Stimulated activated CD8-positive, alpha-beta memory T cell treated with anti-CD3 and anti-CD28 coated beads, Interleukin-7, amount 100 ng/mL, for 1 hour (primary cell): ENCODE data around the gene GATA3.

ENCODE experiments used
- DNase-seq, 2 donors: peaks; one replicate each; pipeline ENCODE4 v3.0.0-alpha.2; 2020; ENCODE audit warnings: low read depth in 2 of 2

Gene GATA3

DNA sequence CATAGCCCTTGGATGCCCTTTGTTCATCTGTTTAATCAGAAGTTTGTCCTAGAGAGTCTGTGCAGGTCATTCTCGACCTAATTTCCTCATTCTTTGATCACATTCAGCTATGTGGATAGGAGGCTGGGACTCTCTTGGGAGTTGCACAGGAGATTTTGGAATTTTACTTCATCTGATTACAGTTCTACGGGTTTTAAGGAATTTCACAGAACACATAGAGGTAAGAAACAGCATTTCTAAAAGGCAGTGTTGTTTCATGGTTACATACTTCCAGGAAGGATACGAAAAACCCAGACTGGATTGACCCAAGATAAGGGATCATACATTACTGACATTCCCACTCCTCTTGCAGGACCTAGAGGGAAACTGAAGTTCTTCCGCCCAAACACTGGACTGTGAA is 45.9 kb downstream of the GATA3 start:
- DNase-seq = no peak

DNA sequence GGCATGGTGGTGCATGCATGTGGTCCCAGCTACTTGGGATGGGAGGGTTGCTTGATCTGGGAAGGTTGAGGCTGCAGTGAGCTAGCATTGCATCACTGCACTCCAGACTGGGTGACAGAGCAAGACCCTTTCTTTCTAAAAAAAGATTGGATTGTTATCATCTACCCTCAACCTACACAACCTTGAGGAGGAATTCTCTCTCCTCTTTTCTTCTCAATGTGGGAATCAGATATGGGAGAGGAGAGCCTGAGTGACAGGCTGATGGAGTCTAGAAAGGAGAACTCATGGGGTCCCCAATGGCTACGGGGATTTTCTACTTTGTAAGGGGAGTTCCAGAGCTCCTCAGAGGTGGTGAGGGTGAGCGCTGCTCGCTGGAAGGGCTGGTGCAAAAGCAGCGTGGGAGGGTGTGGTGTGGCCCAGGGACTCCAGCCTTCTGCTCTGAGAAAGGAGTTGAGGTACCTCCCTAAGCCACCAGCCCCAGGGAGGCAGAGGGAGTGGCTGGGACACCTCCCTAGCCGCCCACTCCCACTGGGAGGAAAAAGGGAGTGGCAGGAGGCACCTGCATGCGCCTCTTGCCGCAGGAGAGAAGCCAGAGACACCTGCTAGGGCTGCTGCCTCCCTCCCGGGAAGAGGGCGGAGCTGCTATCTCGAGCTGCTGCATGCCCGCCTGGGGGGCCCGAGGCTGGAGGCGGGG is 48.4 kb downstream of the GATA3 start:
- no peak for DNase-seq

DNA sequence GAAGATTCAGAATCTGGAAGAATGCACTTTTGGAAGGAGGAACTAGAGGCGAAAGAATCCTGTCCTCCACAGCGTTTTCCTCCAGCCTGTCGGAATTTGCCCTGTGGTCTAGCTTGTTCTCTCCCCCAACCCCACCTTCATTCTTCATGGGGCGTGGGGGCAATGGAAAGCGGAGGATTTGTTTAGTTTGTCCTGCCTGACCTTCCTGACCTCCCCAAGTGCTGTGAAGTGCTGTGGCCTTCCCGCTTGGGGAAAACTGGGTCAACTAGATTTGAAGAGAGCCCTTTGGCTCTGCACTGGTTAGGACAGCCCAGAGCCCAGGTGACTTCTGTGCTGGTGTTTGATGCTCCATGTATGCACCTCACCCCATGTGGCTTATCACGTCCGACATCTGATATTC is 49.1 kb downstream of the GATA3 start:
- no peak for DNase-seq

DNA sequence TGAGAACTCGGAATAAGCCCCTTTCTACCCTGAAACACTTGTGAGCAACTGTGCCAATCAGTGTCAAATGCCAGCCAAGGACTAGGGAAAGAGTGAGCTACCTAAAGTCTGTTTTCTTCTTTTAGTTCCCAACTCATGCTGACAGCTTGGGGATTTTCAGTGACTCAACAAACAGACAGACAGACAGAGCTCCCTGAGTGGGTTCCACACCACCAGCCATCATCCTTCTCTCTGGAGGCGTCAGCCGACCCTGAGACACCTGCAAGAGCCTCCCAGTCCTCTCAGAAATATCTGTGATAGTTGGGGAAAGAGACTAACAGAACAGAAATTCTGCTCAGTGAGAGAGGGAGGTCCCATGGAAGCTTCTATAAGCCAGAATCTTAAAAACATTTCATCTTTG is 49.5 kb downstream of the GATA3 start:
- no peak for DNase-seq

DNA sequence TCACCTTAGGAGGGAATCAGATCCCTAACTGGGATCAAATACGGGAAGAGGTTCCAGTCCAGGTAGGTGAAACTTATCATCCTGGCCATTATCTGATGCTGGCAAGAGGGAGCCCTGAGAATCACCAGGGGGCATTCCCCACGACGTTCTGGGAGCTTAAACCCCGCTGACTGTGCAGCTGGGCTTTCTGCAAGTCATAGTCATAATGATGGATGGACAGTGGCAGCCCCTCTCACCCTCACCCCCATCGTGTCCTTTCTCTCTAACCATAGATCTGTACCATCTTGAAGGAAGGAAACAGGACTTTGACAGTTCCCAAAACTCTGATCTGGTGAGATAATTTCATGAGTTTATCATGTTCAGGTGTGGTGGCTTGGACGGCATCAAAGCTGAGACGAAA is 50.2 kb downstream of the GATA3 start:
- DNase-seq = no peak

DNA sequence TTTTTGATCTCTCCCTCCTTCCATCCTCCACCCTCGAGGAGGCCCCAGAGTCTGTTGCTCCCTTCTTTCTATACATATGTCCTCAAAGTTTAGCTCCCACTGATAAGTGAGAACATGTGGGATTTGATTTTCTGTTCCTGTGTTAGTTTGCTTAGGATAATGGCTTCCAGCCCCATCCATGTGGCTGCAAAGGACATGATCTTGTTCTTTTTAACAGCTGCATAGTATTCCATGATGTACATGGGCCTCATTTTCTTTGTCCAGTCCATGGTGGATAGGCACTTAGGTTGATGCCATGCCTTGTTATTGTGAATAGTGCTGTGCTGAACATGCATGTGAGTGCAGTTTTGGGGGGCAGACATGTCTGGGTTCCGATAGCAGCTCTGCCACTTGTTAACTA is 51.4 kb downstream of the GATA3 start:
- DNase-seq = no peak

DNA sequence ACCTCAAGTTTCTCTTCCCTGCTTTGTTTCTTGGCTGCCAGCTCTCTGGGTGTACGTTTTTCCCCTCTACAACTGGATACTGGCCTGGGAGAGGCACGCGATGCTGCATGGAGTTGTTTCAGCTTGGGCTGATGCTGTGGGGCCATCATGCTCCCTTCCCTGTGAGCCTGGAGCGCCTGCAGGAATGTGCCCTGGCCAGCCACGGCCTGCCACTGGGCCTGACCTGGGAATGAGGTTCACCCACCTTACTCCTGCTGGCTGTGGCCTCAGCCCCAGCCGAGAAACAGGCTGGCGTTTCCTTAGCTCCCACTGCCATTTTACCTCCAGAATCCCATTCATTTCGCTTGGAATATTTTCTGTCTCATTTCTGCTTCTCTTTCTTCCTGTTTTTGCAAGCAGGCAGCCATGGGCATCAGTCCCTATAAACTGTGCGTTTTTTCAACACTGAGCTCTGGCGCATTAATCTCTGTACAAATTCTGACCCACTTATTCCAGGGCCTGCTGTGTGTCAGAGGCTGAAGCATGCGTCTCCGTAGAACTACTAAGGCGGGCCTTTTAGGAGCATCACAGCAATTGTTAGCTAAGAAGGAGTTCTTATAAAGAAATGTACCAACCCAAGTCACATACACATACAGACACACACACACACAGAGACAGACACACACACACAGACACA is 57.9 kb downstream of the GATA3 start:
- no peak for DNase-seq

DNA sequence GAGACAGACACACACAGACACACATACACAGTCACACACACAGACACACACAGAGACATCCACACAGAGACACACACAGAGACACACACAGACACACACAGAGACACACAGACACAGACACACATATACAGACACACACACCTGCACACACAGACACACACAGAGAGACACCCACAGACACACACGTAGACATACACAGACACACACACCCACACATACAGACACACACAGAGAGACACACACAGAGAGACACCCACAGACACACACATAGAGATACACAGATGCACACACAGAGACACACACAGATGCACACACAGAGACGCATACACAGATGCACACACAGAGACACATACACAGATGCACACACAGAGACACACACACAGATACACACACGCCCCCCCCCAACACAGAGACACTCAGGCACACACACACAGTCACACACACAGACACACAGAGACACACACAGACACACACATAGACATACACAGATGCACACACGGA is 58.5 kb downstream of the GATA3 start:
- DNase-seq = no peak

DNA sequence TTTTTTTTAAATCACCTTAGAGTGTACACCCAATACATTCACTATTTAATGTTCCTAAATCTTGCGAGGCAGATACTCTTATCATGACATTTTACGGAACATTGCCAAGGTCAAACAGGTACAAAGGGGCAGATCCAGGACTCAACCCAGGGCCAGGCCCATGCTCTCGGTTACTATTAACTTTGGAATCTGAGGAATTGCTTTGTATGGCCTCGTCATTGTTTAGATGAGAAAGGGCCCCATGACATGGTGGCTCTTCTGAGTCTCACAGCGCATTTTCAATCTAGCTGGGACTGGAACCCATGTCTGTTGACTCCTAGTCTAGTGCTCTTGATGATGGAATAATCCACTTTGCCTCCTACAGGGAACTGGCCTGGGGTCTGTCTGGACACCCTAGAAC is 59.1 kb downstream of the GATA3 start:
- DNase-seq = no peak

DNA sequence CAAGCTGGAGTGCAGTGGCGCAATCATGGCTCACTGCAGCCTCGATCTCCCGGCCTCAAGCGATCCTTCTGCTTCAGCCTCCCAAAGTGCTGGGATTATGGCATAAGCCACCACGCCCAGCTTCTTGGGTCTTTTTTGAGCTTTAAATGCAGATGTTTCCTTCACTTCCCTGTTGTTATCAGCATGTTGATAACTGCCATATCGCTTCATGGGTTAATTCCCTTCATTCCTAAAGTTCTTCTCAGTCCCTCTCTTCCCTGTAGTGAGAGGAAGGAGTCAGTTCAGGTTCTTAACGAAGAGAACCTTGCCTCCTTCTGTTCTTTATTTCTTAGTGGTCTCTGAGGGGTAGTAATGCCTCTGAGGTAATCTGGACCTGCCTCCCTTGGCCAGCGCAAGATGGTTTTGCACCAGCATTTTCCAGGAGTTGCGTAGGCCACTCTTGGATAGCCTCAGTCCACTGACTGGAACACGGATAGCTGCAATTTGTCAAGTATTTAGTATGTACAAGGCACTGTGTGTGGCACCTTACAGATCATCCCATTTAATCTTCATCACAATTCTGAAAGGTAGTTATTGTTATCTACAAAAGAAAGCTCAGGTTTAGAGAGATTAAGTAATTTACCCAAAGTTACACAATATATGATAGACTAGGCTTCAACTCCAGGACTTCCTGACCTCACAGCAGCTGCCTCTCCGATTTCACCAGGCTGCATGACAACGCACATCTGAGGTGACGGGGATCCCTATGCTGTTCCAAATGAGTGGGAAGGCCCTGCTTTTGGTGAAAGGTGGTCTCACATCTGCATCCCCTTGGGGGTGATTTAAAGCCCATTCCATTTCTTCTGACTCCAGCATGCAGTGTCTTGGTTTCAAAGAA is 60.5 kb downstream of the GATA3 start:
- DNase-seq = no peak

DNA sequence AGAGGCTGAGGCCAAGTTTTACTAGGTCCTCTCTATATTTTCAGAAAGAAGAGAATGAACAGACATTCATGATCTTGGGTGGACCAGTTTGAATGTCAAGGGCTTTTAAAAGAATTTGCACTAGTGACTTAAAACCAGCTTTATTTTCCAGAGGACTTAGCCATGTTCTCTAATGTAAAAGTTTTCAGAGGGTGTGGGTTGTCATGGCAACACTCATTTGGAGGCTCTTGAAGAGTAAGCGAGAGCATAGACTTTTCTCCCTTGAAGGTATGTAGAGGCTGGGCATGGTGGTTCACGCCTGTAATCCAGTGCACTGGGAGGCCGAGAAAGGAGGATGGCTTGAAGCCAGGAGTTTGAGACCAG is 61.1 kb downstream of the GATA3 start:
- DNase-seq = no peak

DNA sequence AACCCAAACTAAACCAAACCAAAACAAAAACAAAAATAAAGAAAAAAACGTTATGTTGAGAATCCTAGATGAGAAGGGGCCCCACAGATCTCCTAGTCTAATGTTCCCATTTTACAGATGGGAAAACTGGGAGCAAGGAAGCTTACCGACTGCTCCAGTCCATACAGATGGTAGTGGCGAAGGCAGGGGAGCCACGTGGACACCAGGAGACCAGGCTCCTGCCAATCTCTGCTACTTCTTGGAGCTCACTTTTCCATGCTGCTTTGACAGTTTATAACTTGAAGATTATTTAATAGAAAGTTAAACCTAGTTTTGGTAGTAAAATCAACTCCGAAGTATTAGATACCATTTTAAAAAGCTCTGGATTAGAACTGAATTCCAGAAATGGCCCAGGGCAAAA is 62.0 kb downstream of the GATA3 start:
- no peak for DNase-seq

DNA sequence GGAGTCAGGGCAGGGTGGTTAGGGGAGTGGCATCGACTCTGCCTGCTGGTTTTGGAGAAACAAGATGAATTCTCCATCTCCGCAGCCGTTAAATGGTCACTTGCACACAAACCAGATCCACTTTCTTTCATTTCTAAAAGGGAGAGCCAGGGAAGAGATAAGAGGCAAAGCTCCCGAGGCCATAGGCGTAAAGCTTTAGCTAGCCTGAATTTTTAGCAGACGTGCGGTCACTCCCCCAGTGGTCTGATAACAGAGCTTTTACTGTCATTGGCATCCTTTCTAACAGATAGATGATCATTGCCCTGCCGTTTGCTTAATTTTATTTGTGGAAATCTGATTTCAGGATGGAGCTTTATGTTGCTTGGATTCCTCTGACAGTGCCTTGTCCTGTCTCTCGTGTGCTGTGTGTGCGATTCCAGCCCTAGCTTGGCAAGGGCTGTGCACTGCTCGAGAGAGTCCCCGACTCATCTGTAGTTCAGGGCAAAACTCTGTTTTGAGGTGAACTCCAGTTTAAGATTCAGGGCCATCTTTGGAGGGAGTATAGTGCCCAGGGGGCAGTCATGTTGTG is 62.5 kb downstream of the GATA3 start:
- DNase-seq = no peak

DNA sequence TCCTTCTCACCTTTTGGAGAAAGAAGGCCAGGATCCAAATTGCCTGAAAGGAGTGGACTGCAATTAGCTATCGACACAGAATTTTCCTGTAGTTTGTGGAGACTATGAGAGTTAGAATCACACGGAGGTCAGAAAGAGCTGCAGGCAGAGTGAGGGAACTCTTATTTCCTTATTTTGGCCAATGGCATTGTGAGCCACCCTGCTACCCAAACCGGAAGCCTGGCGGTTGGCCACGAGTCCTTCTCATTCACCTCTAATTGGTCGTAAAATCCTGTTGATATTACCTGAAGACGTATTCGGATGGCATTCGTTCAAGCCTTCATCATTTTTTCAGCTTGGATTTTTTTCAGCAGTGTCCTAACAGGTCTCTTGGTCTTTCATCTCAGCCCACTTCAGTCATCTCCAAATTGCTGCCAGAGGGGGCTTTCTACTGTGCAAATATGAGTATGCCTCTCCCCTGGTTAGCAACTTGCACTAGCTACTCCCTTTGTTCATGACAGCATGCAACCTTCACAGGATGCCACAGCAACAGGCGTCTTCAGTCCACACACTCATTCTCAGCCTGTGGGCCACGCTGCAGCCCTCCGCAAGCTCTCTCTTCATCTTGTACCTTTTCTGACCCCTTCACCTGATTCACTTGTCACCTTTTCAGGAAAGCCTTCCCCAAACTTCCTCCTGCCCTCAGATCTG is 66.9 kb downstream of the GATA3 start:
- no peak for DNase-seq

DNA sequence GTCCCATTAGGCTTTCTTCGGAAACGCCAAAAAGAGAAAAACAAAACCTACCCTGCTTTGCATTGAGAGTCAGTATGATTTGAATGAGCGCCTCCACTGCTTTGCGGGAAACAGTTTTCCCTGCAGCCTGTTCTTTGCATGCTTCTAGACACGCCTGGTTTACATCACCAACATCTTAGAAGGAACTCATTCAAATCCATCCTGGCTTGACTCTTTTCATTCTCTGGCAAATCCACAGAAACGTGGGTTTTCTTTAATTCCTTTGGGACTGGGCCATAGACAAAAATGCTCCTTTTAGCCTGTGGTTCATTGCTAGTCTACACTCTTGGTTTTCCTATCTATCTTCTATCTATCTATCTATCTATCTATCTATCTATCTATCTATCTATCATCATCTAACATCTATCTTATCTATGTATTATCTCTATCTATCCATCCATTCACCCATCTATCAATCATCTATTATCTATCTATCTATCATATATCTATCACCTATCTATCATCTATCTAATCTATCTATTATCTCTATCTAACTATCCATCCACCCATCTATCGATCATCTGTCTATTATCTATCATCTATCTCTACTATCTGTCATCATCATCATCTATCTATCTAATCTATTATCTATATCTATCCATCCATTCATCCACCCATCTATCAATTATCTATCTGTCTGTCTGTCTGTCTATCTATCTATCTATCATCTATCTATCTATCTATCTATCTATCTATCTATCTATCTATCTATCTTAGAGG is 68.3 kb downstream of the GATA3 start:
- no peak for DNase-seq

DNA sequence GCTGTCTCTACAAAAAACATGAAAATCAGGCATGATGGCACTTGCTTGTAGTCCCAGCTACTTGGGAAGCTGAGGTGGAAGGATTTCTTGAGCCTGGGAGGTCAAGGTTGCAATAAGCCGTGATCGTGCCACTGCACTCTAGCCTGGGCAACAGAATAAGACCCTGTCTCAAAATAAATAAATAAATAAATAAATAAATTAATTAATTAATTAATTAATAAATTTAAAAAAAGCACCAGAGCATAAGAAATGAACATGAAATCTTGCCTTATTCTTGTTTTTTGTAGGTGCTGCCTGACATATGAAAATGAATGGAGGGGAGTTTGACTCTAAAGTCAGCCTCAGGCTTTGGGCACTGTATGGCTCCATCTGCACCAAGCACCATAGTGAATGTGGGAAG is 69.9 kb downstream of the GATA3 start:
- no peak for DNase-seq
